HEK293 (cell line): ENCODE results near the gene HS3ST3A1.

ENCODE experiments used
- CTCF ChIA-PET: fragments of 350-600 bp; formaldehyde crosslinking; extraction: SDS; loops from one replicate; lab custom pipeline; 2021; ENCODE audit warnings: antibody characterized with exemption; lab: Yijun Ruan, JAX
- POLR2A ChIA-PET: fragments of 300-600 bp; formaldehyde crosslinking; extraction: SDS; loops from one replicate; lab custom pipeline; 2020; ENCODE audit warnings: antibody characterized with exemption, inconsistent platforms; lab: Yijun Ruan, JAX
- H3K27ac ChIP-seq: fragments of 200-500 bp; sonication (Bioruptor generic); 2 replicates; pipeline ENCODE4 v1.5.1; 2014; ENCODE audit warnings: low read depth, low read length, control low read depth, inconsistent platforms; ENCODE audit errors: extremely low read depth
- H3K36me3 ChIP-seq, 2 experiments: fragments of 200-500 bp in 1 of 2; sonication (Bioruptor generic) in 1 of 2; 1 replicate in 1 of 2; 2 replicates in 1 of 2; pipeline ENCODE4 v1.5.1; 2014 to 2017; ENCODE audit warnings: inconsistent platforms in 2 of 2, low read length in 2 of 2; ENCODE audit not compliant: control insufficient read depth in 2 of 2, insufficient read depth in 1 of 2
- H3K4me1 ChIP-seq: fragments of 200-500 bp; sonication (Bioruptor generic); 2 replicates; pipeline ENCODE4 v1.5.1; 2014; ENCODE audit warnings: mild to moderate bottlenecking, low read length, inconsistent platforms; ENCODE audit not compliant: control insufficient read depth, insufficient read depth
- H3K4me3 ChIP-seq: 2 replicates; pipeline ENCODE4 v1.5.1; 2011; ENCODE audit warnings: low read depth, mild to moderate bottlenecking, control low read depth, low read length, moderate library complexity
- H3K9me3 ChIP-seq: fragments of 200-500 bp; sonication (Bioruptor generic); 2 replicates; pipeline ENCODE4 v1.5.1; 2014; ENCODE audit warnings: low read depth, low read length, inconsistent platforms; ENCODE audit not compliant: control insufficient read depth, insufficient read depth
- FEZF1 ChIP-seq: fragments of 450-650 bp; formaldehyde crosslinking; IDR thresholded peaks from 2 replicates; pipeline ENCODE4 v1.5.1; 2016; ENCODE audit warnings: missing biosample characterization, missing genetic modification characterization
- HOXC10 ChIP-seq: sonication (generic); formaldehyde crosslinking; IDR thresholded peaks from 2 replicates; pipeline ENCODE4 v1.8.1; 2023; ENCODE audit warnings: mild to moderate bottlenecking, missing genetic modification reagents
- KLF16 ChIP-seq: fragments of 450-650 bp; formaldehyde crosslinking; IDR thresholded peaks from 2 replicates; pipeline ENCODE4 v1.5.1; 2017; ENCODE audit warnings: missing biosample characterization, missing genetic modification characterization
- REPIN1 ChIP-seq: fragments of 450-650 bp; formaldehyde crosslinking; IDR thresholded peaks from 2 replicates; pipeline ENCODE4 v1.5.1; 2017; ENCODE audit warnings: missing biosample characterization, missing genetic modification characterization, low read depth
- YY1 ChIP-seq: fragments of 450-650 bp; formaldehyde crosslinking; IDR thresholded peaks from 2 replicates; pipeline ENCODE4 v1.5.1; 2018; ENCODE audit warnings: missing biosample characterization, missing genetic modification characterization
- ZBTB20 ChIP-seq: fragments of 450-650 bp; formaldehyde crosslinking; IDR thresholded peaks from 2 replicates; pipeline ENCODE4 v1.5.1; 2016; ENCODE audit warnings: missing biosample characterization, missing genetic modification characterization
- ZBTB8A ChIP-seq: fragments of 450-650 bp; formaldehyde crosslinking; IDR thresholded peaks from 2 replicates; pipeline ENCODE4 v1.5.1; 2016; ENCODE audit warnings: missing biosample characterization, missing genetic modification characterization
- ZNF157 ChIP-seq: fragments of 450-650 bp; formaldehyde crosslinking; IDR thresholded peaks from 2 replicates; pipeline ENCODE4 v1.5.1; 2016; ENCODE audit warnings: missing biosample characterization, missing genetic modification characterization
- ZNF214 ChIP-seq: fragments of 450-650 bp; formaldehyde crosslinking; IDR thresholded peaks from 2 replicates; pipeline ENCODE4 v1.5.1; 2017; ENCODE audit warnings: missing biosample characterization, mild to moderate bottlenecking, missing genetic modification characterization, borderline replicate concordance
- ZNF324 ChIP-seq: fragments of 450-650 bp; formaldehyde crosslinking; IDR thresholded peaks from 2 replicates; pipeline ENCODE4 v1.5.1; 2016; ENCODE audit warnings: missing biosample characterization, missing genetic modification characterization
- ZNF37A ChIP-seq: fragments of 450-650 bp; IDR thresholded peaks from 2 replicates; pipeline ENCODE4 v1.5.1; 2018; ENCODE audit warnings: missing biosample characterization, missing genetic modification characterization
- ZNF626 ChIP-seq: fragments of 450-650 bp; sonication (Bioruptor Pico); formaldehyde crosslinking; IDR thresholded peaks from 2 replicates; pipeline ENCODE4 v1.5.1; 2018; ENCODE audit warnings: missing biosample characterization, missing genetic modification characterization, inconsistent platforms
- ZNF777 ChIP-seq: fragments of 450-650 bp; formaldehyde crosslinking; IDR thresholded peaks from 2 replicates; pipeline ENCODE4 v1.5.1; 2017; ENCODE audit warnings: missing biosample characterization, missing genetic modification characterization, borderline replicate concordance
- ZNF843 ChIP-seq: fragments of 450-650 bp; formaldehyde crosslinking; IDR thresholded peaks from 2 replicates; pipeline ENCODE4 v1.5.1; 2016; ENCODE audit warnings: missing biosample characterization, missing genetic modification characterization
- TF ChIP-seq, protein P1 (sequence below): fragments of 450-650 bp; formaldehyde crosslinking; conservative IDR thresholded peaks from 2 replicates; pipeline ENCODE4 v1.5.1; 2016; ENCODE audit warnings: low read depth, missing biosample characterization, missing genetic modification characterization
- TF ChIP-seq, protein P2 (sequence below): fragments of 450-650 bp; formaldehyde crosslinking; IDR thresholded peaks from 2 replicates; pipeline ENCODE4 v1.5.1; 2016; ENCODE audit warnings: missing biosample characterization, missing genetic modification characterization
- TF ChIP-seq, protein P3 (sequence below): fragments of 450-650 bp; formaldehyde crosslinking; IDR thresholded peaks from 2 replicates; pipeline ENCODE4 v1.5.1; 2016; ENCODE audit warnings: missing biosample characterization, missing genetic modification characterization
- TF ChIP-seq, protein P4 (sequence below): fragments of 450-650 bp; formaldehyde crosslinking; IDR thresholded peaks from 2 replicates; pipeline ENCODE4 v1.5.1; 2016; ENCODE audit warnings: missing biosample characterization, missing genetic modification characterization
- TF ChIP-seq, protein P5 (sequence below): fragments of 450-650 bp; formaldehyde crosslinking; IDR thresholded peaks from 2 replicates; pipeline ENCODE4 v1.5.1; 2017; ENCODE audit warnings: missing biosample characterization, missing genetic modification characterization

HS3ST3A1 gene

DNA sequence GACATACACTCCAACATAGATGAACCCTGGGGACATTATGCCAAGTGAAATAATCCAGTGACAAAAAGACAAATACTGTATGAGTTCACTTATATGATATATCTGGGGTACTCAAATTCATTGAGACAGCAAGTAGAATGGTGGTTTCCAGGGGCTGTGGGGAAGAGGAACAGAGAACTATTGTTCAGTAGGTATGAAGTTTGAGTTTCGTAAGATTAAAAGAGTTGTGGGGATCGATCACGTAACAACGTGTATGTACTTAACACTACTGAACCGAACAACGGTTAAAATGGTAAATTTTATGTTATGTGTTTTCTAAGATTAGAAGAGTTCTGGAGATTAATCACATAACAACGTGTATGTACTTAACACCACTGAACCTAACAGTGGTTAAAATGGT is 100.8 kb downstream of the HS3ST3A1 start:
- no peak overlapping the region for H3K27ac ChIP-seq
- ChIA-PET POLR2A (no interaction called here), CTCF (no interaction called here)

DNA sequence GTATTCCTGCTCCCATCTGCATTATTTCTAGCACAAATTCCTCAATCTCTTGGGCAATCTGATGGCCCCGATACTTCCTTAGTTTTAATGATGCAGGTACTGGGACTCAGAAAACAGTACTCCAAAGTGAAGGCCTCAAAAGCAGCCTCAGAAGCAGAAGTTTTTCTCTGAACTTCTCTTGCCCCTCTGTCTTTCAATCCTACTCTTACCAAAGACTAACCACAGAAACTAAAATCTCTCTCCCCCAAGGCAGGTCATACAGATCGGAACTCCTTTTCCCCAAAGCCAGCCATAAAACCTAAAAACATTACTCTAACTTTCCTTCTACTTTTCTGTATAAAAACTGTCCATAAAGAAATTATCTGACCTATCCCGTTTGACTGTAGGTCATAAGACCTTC is 103.5 kb downstream of the HS3ST3A1 start:
- H3K27ac ChIP-seq, result no peak overlapping the region
- H3K36me3 ChIP-seq, result 0 out of 3 replicates have a peak, but pooled peaks cover 0 to 9% of the 10 kb centered on the region in 2 experiments
- no peak overlapping the region for H3K4me3 ChIP-seq
- H3K9me3 ChIP-seq, result no peaks in the 10 kb centered on the region
- TF ChIP-seq HOXC10 (no peak), ZNF626 (tag by site-specific recombination) (no peak), ZNF37A (tag by site-specific recombination) (no peak), ZBTB8A (tag by site-specific recombination) (no peak), ZNF324 (tag by site-specific recombination) (no peak), KLF16 (tag by site-specific recombination) (no peak)
- TF ChIP-seq, protein P1, sequence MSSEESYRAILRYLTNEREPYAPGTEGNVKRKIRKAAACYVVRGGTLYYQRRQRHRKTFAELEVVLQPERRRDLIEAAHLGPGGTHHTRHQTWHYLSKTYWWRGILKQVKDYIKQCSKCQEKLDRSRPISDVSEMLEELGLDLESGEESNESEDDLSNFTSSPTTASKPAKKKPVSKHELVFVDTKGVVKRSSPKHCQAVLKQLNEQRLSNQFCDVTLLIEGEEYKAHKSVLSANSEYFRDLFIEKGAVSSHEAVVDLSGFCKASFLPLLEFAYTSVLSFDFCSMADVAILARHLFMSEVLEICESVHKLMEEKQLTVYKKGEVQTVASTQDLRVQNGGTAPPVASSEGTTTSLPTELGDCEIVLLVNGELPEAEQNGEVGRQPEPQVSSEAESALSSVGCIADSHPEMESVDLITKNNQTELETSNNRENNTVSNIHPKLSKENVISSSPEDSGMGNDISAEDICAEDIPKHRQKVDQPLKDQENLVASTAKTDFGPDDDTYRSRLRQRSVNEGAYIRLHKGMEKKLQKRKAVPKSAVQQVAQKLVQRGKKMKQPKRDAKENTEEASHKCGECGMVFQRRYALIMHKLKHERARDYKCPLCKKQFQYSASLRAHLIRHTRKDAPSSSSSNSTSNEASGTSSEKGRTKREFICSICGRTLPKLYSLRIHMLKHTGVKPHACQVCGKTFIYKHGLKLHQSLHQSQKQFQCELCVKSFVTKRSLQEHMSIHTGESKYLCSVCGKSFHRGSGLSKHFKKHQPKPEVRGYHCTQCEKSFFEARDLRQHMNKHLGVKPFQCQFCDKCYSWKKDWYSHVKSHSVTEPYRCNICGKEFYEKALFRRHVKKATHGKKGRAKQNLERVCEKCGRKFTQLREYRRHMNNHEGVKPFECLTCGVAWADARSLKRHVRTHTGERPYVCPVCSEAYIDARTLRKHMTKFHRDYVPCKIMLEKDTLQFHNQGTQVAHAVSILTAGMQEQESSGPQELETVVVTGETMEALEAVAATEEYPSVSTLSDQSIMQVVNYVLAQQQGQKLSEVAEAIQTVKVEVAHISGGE, result no peak
- ChIA-PET CTCF (no interaction called here), POLR2A (no interaction called here)
- H3K4me1 ChIP-seq, result no peaks in the 10 kb centered on the region

More for the DNA sequence above, 100.8 kb downstream of the HS3ST3A1 start:
- TF ChIP-seq YY1 (tag by site-specific recombination) (no peak), FEZF1 (tag by site-specific recombination) (no peak), ZBTB20 (no peak), ZNF777 (tag by site-specific recombination) (no peak), ZNF157 (no peak), REPIN1 (tag by site-specific recombination) (no peak), ZNF843 (tag by site-specific recombination) (no peak), ZNF214 (tag by site-specific recombination) (no peak)
- TF ChIP-seq, protein P2, sequence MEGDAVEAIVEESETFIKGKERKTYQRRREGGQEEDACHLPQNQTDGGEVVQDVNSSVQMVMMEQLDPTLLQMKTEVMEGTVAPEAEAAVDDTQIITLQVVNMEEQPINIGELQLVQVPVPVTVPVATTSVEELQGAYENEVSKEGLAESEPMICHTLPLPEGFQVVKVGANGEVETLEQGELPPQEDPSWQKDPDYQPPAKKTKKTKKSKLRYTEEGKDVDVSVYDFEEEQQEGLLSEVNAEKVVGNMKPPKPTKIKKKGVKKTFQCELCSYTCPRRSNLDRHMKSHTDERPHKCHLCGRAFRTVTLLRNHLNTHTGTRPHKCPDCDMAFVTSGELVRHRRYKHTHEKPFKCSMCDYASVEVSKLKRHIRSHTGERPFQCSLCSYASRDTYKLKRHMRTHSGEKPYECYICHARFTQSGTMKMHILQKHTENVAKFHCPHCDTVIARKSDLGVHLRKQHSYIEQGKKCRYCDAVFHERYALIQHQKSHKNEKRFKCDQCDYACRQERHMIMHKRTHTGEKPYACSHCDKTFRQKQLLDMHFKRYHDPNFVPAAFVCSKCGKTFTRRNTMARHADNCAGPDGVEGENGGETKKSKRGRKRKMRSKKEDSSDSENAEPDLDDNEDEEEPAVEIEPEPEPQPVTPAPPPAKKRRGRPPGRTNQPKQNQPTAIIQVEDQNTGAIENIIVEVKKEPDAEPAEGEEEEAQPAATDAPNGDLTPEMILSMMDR (tag by site-specific recombination), result no peak
- TF ChIP-seq, protein P3, sequence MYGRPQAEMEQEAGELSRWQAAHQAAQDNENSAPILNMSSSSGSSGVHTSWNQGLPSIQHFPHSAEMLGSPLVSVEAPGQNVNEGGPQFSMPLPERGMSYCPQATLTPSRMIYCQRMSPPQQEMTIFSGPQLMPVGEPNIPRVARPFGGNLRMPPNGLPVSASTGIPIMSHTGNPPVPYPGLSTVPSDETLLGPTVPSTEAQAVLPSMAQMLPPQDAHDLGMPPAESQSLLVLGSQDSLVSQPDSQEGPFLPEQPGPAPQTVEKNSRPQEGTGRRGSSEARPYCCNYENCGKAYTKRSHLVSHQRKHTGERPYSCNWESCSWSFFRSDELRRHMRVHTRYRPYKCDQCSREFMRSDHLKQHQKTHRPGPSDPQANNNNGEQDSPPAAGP, result no peak
- TF ChIP-seq, protein P4, sequence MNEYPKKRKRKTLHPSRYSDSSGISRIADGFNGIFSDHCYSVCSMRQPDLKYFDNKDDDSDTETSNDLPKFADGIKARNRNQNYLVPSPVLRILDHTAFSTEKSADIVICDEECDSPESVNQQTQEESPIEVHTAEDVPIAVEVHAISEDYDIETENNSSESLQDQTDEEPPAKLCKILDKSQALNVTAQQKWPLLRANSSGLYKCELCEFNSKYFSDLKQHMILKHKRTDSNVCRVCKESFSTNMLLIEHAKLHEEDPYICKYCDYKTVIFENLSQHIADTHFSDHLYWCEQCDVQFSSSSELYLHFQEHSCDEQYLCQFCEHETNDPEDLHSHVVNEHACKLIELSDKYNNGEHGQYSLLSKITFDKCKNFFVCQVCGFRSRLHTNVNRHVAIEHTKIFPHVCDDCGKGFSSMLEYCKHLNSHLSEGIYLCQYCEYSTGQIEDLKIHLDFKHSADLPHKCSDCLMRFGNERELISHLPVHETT (tag by site-specific recombination), result no peak
- TF ChIP-seq, protein P5, sequence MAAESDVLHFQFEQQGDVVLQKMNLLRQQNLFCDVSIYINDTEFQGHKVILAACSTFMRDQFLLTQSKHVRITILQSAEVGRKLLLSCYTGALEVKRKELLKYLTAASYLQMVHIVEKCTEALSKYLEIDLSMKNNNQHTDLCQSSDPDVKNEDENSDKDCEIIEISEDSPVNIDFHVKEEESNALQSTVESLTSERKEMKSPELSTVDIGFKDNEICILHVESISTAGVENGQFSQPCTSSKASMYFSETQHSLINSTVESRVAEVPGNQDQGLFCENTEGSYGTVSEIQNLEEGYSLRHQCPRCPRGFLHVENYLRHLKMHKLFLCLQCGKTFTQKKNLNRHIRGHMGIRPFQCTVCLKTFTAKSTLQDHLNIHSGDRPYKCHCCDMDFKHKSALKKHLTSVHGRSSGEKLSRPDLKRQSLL (tag by site-specific recombination), result no peak
- H3K4me3 ChIP-seq, result no peak overlapping the region
- H3K9me3 ChIP-seq, result no peaks in the 10 kb centered on the region
- H3K36me3 ChIP-seq, result no peaks in the 10 kb centered on the region
- no peaks in the 10 kb centered on the region for H3K4me1 ChIP-seq
